Neuron (in vitro differentiated cells): Measurements from ENCODE around the gene CUTA.
A peak's percentile ranks its signal among the peaks of the same experiment; 100 is the strongest.
"Not testable (repeated sequence)": the region's sequence is repeated elsewhere in the genome, so short reads cannot be mapped to it uniquely, and the experiment has no call there.

ENCODE experiments used
- H2AFZ ChIP-seq: one replicate; pipeline ENCODE4 v1.6.1; 2013; ENCODE audit warnings: low read depth, mild to moderate bottlenecking, inconsistent platforms, low read length, moderate library complexity
- H3K27me3 ChIP-seq: one replicate; pipeline ENCODE4 v1.6.1; 2013; ENCODE audit warnings: low read length; ENCODE audit not compliant: insufficient read depth
- H3K36me3 ChIP-seq: one replicate; pipeline ENCODE4 v1.6.1; 2013; ENCODE audit warnings: low read length; ENCODE audit not compliant: insufficient read depth
- H3K4me1 ChIP-seq: one replicate; pipeline ENCODE4 v1.6.1; 2013; ENCODE audit warnings: low read length; ENCODE audit not compliant: insufficient read depth
- H3K4me3 ChIP-seq: 2 replicates; pipeline ENCODE4 v1.5.1; 2013; ENCODE audit warnings: mild to moderate bottlenecking, low read length, moderate library complexity
- H3K9me3 ChIP-seq: one replicate; pipeline ENCODE4 v1.6.1; 2013; ENCODE audit warnings: low read length

The CUTA gene

GRCh38 chr6:33392979-33393378, 24.9 kb downstream of the CUTA start:
- no peaks in the 10 kb centered on the region for H3K9me3 ChIP-seq
- peak overlapping the region; percentile 81 for H3K4me3 ChIP-seq
- peaks cover 14% of the 10 kb centered on the region for H3K36me3 ChIP-seq
- no peaks in the 10 kb centered on the region for H3K27me3 ChIP-seq
- H2AFZ ChIP-seq, result no peak overlapping the region
- H3K4me1 ChIP-seq, result peaks cover 16% of the 10 kb centered on the region

- no peaks in the 10 kb centered on the region for H3K9me3 ChIP-seq
- peaks cover 16% of the 10 kb centered on the region for H3K4me1 ChIP-seq
- peaks cover 11% of the 10 kb centered on the region for H3K36me3 ChIP-seq
- H3K4me3 ChIP-seq, result peak overlapping the region; percentile 81
- H3K27me3 ChIP-seq, result no peaks in the 10 kb centered on the region
- H2AFZ ChIP-seq, result no peak overlapping the region
Observed at GRCh38 chr6:33392595-33392948, 25.3 kb downstream of the CUTA start.

DNA sequence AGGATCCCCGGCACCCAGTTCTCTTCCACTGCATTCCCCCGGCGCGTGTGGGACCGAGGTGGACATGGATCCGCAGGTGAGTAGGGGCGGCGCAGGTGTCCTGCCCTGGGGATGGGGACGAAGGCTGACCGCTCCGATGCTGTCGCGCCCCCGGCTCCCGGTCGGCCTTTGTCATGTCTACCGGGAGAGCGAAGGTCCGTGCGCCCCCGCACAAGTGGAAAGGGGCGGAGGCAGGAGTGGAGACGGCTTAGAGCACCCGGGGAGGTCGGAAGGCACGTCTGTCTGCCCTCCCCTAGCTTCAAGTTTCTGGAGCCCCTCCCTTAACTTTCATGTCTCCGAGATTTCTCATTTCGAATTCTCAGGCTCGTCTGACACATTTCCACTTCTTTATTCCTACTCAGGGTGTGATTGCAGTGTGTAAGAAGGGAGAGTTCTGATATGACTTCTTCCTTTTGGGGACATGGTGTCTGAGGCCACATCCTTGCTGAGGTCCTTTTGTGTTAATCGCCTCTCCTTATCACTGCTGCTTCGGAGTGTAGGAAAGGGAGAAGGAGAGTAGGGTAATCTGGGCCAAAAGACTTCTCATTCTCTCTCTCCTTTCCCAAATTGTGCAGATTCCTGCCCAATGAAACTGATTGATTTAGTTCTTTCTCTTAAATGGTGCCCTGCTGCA, 25.8 kb downstream of the CUTA start:
- peak overlapping the region; percentile 81 for H3K4me3 ChIP-seq
- peak overlapping the region; percentile 57 for H2AFZ ChIP-seq
- H3K9me3 ChIP-seq, result no peaks in the 10 kb centered on the region
- no peaks in the 10 kb centered on the region for H3K27me3 ChIP-seq
- peaks cover 11% of the 10 kb centered on the region for H3K36me3 ChIP-seq
- peaks cover 16% of the 10 kb centered on the region for H3K4me1 ChIP-seq

DNA sequence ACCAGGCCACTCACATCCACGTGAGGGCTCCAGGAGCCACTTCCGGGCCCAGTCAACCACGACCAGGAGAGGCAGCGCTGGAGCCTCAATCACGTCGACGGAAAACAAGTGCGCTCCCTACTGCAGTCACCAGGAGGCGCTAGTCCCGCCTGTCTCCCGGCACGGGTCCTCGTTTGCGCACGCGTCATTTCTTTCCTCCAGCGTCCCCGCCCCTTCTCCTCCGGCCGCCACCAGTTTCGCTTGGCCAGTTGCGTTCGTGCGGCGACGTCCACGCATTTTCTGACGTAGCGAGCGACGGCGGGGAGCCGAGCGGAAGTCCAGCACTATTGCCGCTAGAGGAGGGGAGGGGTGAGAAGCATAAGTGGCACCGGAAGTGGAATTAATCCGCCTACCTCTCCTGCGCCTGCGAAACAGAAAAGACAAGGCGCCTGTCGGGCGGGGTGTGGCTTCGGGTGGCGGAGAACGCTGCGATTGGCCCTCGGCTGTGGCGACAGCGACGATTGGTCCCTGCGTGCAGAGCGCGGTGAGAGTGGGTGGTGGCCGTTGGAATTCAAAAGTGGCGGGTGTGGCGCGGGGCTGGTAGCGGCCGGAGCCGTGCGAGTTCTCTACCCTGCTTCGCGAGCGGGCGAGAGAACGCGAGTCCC, 26.5 kb downstream of the CUTA start, which contains the start of gene KIFC1:
KIFC1 (plus strand) TSS at position 546 of the 644 bp plus-strand sequence. CDS start 163 bp downstream, outside the sequence.
- peaks cover 16% of the 10 kb centered on the region for H3K4me1 ChIP-seq
- H3K36me3 ChIP-seq, result peaks cover 11% of the 10 kb centered on the region
- no peaks in the 10 kb centered on the region for H3K27me3 ChIP-seq
- H3K9me3 ChIP-seq, result no peaks in the 10 kb centered on the region
- H2AFZ ChIP-seq, result peak within 1 kb of the TSS; percentile 58
- H3K4me3 ChIP-seq, result peak within 1 kb of the TSS; percentile 81

- H3K36me3 ChIP-seq, result peaks cover 11% of the 10 kb centered on the region
- peak overlapping the region; percentile 26 for H3K4me3 ChIP-seq
- peaks cover 16% of the 10 kb centered on the region for H3K4me1 ChIP-seq
- no peaks in the 10 kb centered on the region for H3K9me3 ChIP-seq
- no peaks in the 10 kb centered on the region for H3K27me3 ChIP-seq
- peak overlapping the region; percentile 58 for H2AFZ ChIP-seq
Observed at GRCh38 chr6:33390767-33391277, 27.1 kb downstream of the CUTA start.

DNA sequence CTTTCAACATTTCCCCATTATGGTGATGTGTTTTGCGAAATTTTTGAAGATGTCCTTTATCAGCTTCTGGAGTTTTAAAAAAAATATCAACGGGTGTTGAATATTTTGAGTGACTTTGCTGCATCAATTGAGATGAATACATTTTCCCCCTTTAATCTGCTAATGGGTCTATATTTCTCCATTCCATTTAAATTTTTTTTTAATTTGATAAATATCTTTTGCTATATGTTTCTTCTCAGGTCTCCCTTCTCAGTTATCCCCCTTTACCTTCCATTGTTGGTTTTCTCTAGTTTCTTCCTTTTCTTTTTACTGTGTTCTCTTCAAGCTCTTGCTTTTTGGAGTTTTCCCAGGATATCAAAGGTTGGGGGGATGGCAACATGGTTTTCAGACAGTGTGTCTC, 27.7 kb downstream of the CUTA start:
- H3K4me3 ChIP-seq, result no peak overlapping the region
- peak overlapping the region; percentile 58 for H2AFZ ChIP-seq
- peaks cover 16% of the 10 kb centered on the region for H3K4me1 ChIP-seq
- H3K9me3 ChIP-seq, result no peaks in the 10 kb centered on the region
- peaks cover 6% of the 10 kb centered on the region for H3K36me3 ChIP-seq
- no peaks in the 10 kb centered on the region for H3K27me3 ChIP-seq

DNA sequence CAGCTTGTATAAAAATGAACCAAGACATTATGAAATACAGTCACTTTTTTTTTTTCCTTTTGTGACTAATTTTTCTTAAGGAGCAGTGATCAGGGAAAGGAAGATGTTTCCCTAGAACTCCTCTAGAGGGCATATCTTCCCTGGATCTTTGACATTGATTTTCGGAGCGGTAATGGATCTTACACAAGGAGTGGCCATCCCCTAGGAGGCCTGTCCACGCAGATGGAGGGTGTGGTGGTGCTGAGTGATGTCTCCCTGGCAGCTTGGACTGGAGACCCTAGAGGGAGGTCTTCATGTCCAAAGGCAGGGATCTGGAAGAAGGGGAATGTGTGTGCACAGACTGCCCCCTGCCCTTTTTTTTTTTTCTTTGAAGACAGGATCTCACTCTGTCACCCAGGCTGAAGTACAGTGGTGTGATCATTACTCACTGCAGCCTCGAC, 33.3 kb downstream of the CUTA start:
- H2AFZ ChIP-seq, result no peak overlapping the region
- no peaks in the 10 kb centered on the region for H3K9me3 ChIP-seq
- no peaks in the 10 kb centered on the region for H3K36me3 ChIP-seq
- no peaks in the 10 kb centered on the region for H3K4me1 ChIP-seq
- no peak overlapping the region for H3K4me3 ChIP-seq
- no peaks in the 10 kb centered on the region for H3K27me3 ChIP-seq

DNA sequence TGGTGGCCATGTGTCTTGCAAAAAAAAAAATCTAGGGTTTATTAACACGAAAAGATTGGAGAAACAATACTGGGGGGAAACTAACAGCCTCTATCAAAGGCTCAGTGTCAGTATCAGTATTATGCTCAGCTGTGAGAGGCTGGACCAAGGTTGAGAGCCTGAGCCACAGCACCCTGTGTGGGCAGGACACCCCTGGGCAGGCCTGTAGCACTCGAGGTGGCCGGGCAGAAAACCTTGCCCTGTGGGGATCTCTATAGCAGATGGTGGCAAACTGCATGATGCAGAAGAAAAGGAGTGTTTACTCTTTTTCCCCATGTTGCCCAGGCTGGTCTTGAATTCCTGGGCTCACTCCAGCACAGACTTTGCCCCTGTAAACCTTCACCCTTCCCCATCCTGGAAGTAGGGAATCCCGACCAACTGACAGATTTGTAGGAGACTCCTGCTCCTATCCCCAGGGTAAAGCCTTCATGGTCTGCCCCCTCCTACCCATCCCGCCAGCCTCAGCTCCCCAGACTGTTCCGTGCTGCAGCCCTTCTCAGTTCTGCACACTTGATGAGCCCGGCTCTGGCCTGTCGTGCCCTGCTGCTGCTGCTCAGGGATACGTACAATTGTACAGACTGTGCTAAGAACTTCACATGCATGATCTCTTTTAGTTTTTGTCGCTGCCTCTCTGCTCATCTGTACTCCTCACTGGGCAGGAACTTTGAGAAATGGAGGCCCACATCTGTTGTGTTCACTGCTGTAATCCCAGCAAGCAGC, 34.3 kb downstream of the CUTA start:
- no peaks in the 10 kb centered on the region for H3K36me3 ChIP-seq
- no peak overlapping the region for H3K4me3 ChIP-seq
- no peaks in the 10 kb centered on the region for H3K4me1 ChIP-seq
- H3K27me3 ChIP-seq, result no peaks in the 10 kb centered on the region
- H2AFZ ChIP-seq, result no peak overlapping the region
- H3K9me3 ChIP-seq, result no peaks in the 10 kb centered on the region

DNA sequence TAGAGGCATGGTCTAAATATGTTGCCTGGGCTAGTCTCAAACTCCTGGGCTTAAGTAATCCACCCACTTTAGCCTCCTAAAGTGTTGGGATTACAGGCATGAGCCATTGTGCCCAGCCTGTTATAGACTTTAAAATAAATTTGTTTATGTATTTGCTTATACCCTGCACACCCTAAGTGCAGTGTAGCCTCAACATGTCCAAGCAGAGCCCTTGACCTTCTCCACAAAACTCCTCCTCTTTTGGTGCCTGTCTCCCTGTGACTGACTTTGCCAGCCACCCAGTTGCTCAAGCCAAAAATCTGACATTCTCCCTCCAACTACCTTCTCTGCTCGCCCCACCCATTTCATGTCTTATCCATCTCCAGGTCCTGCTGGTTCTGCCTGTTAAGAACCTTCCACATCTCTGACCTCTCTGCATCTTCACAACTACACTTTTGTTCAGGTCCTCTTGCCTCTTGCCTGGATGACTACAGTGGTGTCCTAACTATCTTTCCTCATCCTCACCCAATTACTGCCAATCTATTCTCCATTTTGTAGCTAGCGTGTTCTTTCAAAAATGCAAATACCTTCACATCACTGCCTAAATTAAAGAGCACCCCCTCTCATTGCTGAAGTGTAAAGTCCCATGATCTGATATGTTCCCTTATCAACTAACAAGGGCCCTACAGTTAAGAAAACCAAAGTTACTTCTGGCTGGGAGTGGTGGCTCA, 37.5 kb downstream of the CUTA start:
- no peaks in the 10 kb centered on the region for H3K27me3 ChIP-seq
- H3K4me3 ChIP-seq, result no peak overlapping the region
- H3K9me3 ChIP-seq, result no peaks in the 10 kb centered on the region
- no peaks in the 10 kb centered on the region for H3K36me3 ChIP-seq
- H2AFZ ChIP-seq, result no peak overlapping the region
- no peaks in the 10 kb centered on the region for H3K4me1 ChIP-seq

- not testable (repeated sequence) for H3K4me1 ChIP-seq, H2AFZ ChIP-seq, H3K36me3 ChIP-seq, H3K4me3 ChIP-seq, H3K9me3 ChIP-seq, H3K27me3 ChIP-seq
Observed at GRCh38 chr6:33379184-33379583, 38.7 kb downstream of the CUTA start.

DNA sequence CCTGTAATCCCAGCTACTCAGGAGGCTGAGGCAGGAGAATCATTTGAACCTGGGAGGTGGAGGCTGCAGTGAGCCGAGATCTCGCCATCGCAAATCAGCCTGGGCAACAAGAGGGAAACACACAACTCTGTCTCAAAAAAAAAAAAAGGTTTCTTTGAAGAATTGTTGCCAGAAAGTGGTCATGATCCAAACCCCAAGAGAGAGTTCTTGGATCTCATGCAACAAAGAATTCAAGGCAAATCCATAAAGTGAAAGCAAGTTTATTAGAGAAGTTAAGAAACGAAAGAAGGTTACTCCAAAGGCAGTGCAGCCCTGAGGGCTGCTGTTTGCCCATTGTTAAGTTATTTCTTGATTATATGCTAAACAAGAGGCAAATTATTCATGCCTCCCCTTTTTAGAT, 40.7 kb downstream of the CUTA start:
- H3K9me3 ChIP-seq, result no peaks in the 10 kb centered on the region
- no peaks in the 10 kb centered on the region for H3K36me3 ChIP-seq
- H2AFZ ChIP-seq, result no peak overlapping the region
- H3K4me1 ChIP-seq, result no peaks in the 10 kb centered on the region
- peaks cover 4% of the 10 kb centered on the region for H3K27me3 ChIP-seq
- no peak overlapping the region for H3K4me3 ChIP-seq

GRCh38 chr6:33375143-33375671, 42.7 kb downstream of the CUTA start:
- H3K9me3 ChIP-seq, result no peaks in the 10 kb centered on the region
- no peak overlapping the region for H3K4me3 ChIP-seq
- no peaks in the 10 kb centered on the region for H3K36me3 ChIP-seq
- H3K27me3 ChIP-seq, result peaks cover 4% of the 10 kb centered on the region
- H2AFZ ChIP-seq, result no peak overlapping the region
- H3K4me1 ChIP-seq, result no peaks in the 10 kb centered on the region
